Astrocyte (in vitro differentiated cells and primary cell): ENCODE results near the gene ALDH1L1. TPM values are rescaled to one million over a fixed set of nuclear protein-coding genes. Genes with fewer than 3 reads are reported as not detected.

ENCODE experiments used
- DNase-seq: peaks from one replicate; pipeline ENCODE4 v3.0.0-alpha.2; 2010; ENCODE audit warnings: low read depth
- FAIRE-seq: peaks from 2 replicates; lab custom pipeline; 2011; peaks lifted over from hg19 to GRCh38; lab: Jason Lieb, UNC
- H2AFZ ChIP-seq: 2 replicates; pipeline ENCODE4 v1.6.0; 2012; ENCODE audit warnings: low read depth, low read length, inconsistent platforms
- H3K27ac ChIP-seq: 2 replicates; pipeline ENCODE4 v1.5.1; 2011; ENCODE audit warnings: low read depth, low read length, inconsistent platforms
- H3K27me3 ChIP-seq: 2 replicates; pipeline ENCODE4 v1.6.0; 2011; ENCODE audit warnings: low read length, inconsistent platforms; ENCODE audit not compliant: insufficient read depth
- H3K36me3 ChIP-seq: 2 replicates; pipeline ENCODE4 v1.5.1; 2011; ENCODE audit warnings: low read length, inconsistent platforms; ENCODE audit not compliant: insufficient read depth
- H3K4me1 ChIP-seq: 2 replicates; pipeline ENCODE4 v1.5.1; 2011; ENCODE audit warnings: low read length, inconsistent platforms; ENCODE audit not compliant: insufficient read depth
- H3K4me2 ChIP-seq: 2 replicates; pipeline ENCODE4 v1.6.0; 2012; ENCODE audit warnings: low read length, inconsistent platforms
- H3K4me3 ChIP-seq: 2 replicates; pipeline ENCODE4 v1.5.1; 2011; ENCODE audit warnings: low read depth, mild to moderate bottlenecking, low read length, inconsistent platforms; ENCODE audit not compliant: insufficient read depth
- H3K79me2 ChIP-seq: 2 replicates; pipeline ENCODE4 v1.6.0; 2012; ENCODE audit warnings: mild to moderate bottlenecking, low read length, inconsistent platforms; ENCODE audit not compliant: insufficient read depth
- H3K9ac ChIP-seq: 2 replicates; pipeline ENCODE4 v1.6.0; 2012; ENCODE audit warnings: mild to moderate bottlenecking, low read length, inconsistent platforms
- H3K9me3 ChIP-seq: 2 replicates; pipeline ENCODE4 v1.5.1; 2012; ENCODE audit warnings: low read depth, mild to moderate bottlenecking, low read length, inconsistent platforms; ENCODE audit not compliant: insufficient read depth
- H4K20me1 ChIP-seq: 2 replicates; pipeline ENCODE4 v1.6.0; 2012; ENCODE audit warnings: low read length, inconsistent platforms; ENCODE audit not compliant: insufficient read depth
- H3K27ac Mint-ChIP-seq: one replicate; pipeline ENCODE4 v1.8.0; 2021; ENCODE audit warnings: mild to moderate bottlenecking, mixed read lengths; ENCODE audit not compliant: unreplicated experiment
- H3K27me3 Mint-ChIP-seq: one replicate; pipeline ENCODE4 v1.8.0; 2021; ENCODE audit warnings: low read depth, mixed read lengths; ENCODE audit not compliant: unreplicated experiment
- H3K36me3 Mint-ChIP-seq: one replicate; pipeline ENCODE4 v1.8.0; 2021; ENCODE audit warnings: low read depth, mixed read lengths; ENCODE audit not compliant: unreplicated experiment
- H3K4me1 Mint-ChIP-seq: one replicate; pipeline ENCODE4 v1.8.0; 2021; ENCODE audit warnings: low read depth, mixed read lengths; ENCODE audit not compliant: unreplicated experiment
- H3K4me3 Mint-ChIP-seq: one replicate; pipeline ENCODE4 v1.8.0; 2021; ENCODE audit warnings: mild to moderate bottlenecking, moderate library complexity, mixed read lengths; ENCODE audit not compliant: unreplicated experiment
- H3K9me3 Mint-ChIP-seq: one replicate; pipeline ENCODE4 v1.8.0; 2021; ENCODE audit warnings: mild to moderate bottlenecking, mixed read lengths; ENCODE audit not compliant: unreplicated experiment
- CTCF ChIP-seq: IDR thresholded peaks from 2 replicates; pipeline ENCODE4 v1.5.1; 2011; ENCODE audit warnings: low read depth, mild to moderate bottlenecking, inconsistent platforms, low read length, moderate library complexity; ENCODE audit not compliant: insufficient read depth
- EZH2 ChIP-seq: IDR thresholded peaks from 2 replicates; pipeline ENCODE4 v1.6.1; 2012; ENCODE audit warnings: mild to moderate bottlenecking, low read length, inconsistent platforms; ENCODE audit not compliant: insufficient read depth
- total RNA-seq: library from RNA; stranded (reverse); gene quantifications from 2 replicates; pipeline ENCODE4 v1.2.1, GENCODE V29; 2021

Gene ALDH1L1
- total RNA-seq, 1 donor from 2014 or later = not detected

GRCh38 chr3:126108676-126109050 is 71.7 kb downstream of the ALDH1L1 start:
- Histone ChIP-seq H3K79me2 (no peaks in the 10 kb centered on the region), H3K36me3 (no peaks in the 10 kb centered on the region), H3K27ac (no peak overlapping the region), H3K4me1 (no peaks in the 10 kb centered on the region), H3K9me3 (no peaks in the 10 kb centered on the region), H3K4me3 (no peak overlapping the region), H3K4me2 (no peak overlapping the region), H2AFZ (no peak overlapping the region), H3K9ac (no peak overlapping the region), H3K27me3 (no peaks in the 10 kb centered on the region), H4K20me1 (no peaks in the 10 kb centered on the region)
- H3K27me3 Mint-ChIP-seq = peaks cover 22% of the 10 kb centered on the region
- H3K36me3 Mint-ChIP-seq = no peaks in the 10 kb centered on the region
- FAIRE-seq = no peak
- H3K27ac Mint-ChIP-seq = no peak overlapping the region
- no peak overlapping the region for H3K4me3 Mint-ChIP-seq
- H3K9me3 Mint-ChIP-seq = peaks cover 2% of the 10 kb centered on the region
- H3K4me1 Mint-ChIP-seq = no peaks in the 10 kb centered on the region
- TF ChIP-seq CTCF (no peak), EZH2 (no peak)
- DNase-seq = no peak

GRCh38 chr3:126107957-126108675 is 72.3 kb downstream of the ALDH1L1 start:
- no peak overlapping the region for H3K27ac Mint-ChIP-seq

More at GRCh38 chr3:126107957-126108675, 72.3 kb downstream of the ALDH1L1 start:
- Histone ChIP-seq H3K79me2 (no peaks in the 10 kb centered on the region), H3K9me3 (no peaks in the 10 kb centered on the region), H3K27me3 (no peaks in the 10 kb centered on the region), H3K9ac (no peak overlapping the region), H3K4me3 (no peak overlapping the region), H4K20me1 (no peaks in the 10 kb centered on the region), H3K36me3 (no peaks in the 10 kb centered on the region), H3K4me1 (no peaks in the 10 kb centered on the region), H3K4me2 (no peak overlapping the region), H3K27ac (no peak overlapping the region), H2AFZ (no peak overlapping the region)
- DNase-seq (no peak), FAIRE-seq (no peak)
- Mint-ChIP-seq H3K27me3 (peaks cover 22% of the 10 kb centered on the region), H3K4me1 (no peaks in the 10 kb centered on the region), H3K36me3 (no peaks in the 10 kb centered on the region), H3K9me3 (peaks cover 2% of the 10 kb centered on the region), H3K4me3 (no peak overlapping the region)
- TF ChIP-seq CTCF (no peak), EZH2 (no peak)
